ENCODE results near the gene TSPAN4. TPM values are rescaled to one million over a fixed set of nuclear protein-coding genes. Genes with fewer than 3 reads are reported as not detected.

Gene TSPAN4
- total and polyA plus RNA-seq, 4 donors: 16.5 to 38.1 (median 30.4) TPM

GRCh38 chr11:889687-890475, 47.2 kb downstream of the TSPAN4 start:
- Histone ChIP-seq H3K9me3 (ENCODE audit: control insufficient read depth in 4 of 4, low read length in 3 of 4) (no peaks in the 10 kb centered on the region), H3K9ac (ENCODE audit: low read depth in 1 of 2, low read length in 2 of 2) (no peak overlapping the region), H3K4me1 (ENCODE audit: control insufficient read depth in 4 of 4, insufficient read depth in 4 of 4, low read length in 3 of 4) (no peaks in the 10 kb centered on the region), H3K27me3 (ENCODE audit: control insufficient read depth in 4 of 4, insufficient read depth in 4 of 4, low read length in 3 of 4) (no peaks in the 10 kb centered on the region), H3K36me3 (ENCODE audit: control insufficient read depth in 4 of 4, insufficient read depth in 3 of 4, low read depth in 1 of 4, low read length in 3 of 4) (peaks cover 3 to 29% (median 11%) of the 10 kb centered on the region in 4 donors), H3K27ac (ENCODE audit: low read depth in 1 of 2, low read length in 2 of 2) (no peak overlapping the region), H3K4me3 (ENCODE audit: low read depth in 1 of 3, low read length in 3 of 3) (no peak overlapping the region)
- no peak for TF ChIP-seq RXRA (IDR thresholded peaks at IDR 0.05)
- no peak for TF ChIP-seq TAF1 (conservative IDR thresholded peaks at IDR 0.05)
- TF ChIP-seq JUND (IDR thresholded peaks at IDR 0.05): no peak
- TF ChIP-seq, protein P1, sequence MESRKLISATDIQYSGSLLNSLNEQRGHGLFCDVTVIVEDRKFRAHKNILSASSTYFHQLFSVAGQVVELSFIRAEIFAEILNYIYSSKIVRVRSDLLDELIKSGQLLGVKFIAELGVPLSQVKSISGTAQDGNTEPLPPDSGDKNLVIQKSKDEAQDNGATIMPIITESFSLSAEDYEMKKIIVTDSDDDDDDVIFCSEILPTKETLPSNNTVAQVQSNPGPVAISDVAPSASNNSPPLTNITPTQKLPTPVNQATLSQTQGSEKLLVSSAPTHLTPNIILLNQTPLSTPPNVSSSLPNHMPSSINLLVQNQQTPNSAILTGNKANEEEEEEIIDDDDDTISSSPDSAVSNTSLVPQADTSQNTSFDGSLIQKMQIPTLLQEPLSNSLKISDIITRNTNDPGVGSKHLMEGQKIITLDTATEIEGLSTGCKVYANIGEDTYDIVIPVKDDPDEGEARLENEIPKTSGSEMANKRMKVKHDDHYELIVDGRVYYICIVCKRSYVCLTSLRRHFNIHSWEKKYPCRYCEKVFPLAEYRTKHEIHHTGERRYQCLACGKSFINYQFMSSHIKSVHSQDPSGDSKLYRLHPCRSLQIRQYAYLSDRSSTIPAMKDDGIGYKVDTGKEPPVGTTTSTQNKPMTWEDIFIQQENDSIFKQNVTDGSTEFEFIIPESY (IDR thresholded peaks at IDR 0.05): no peak
- TF ChIP-seq HNF4G (IDR thresholded peaks at IDR 0.05): no peak
- no peak for TF ChIP-seq FOXA1 (IDR thresholded peaks at IDR 0.05)
- TF ChIP-seq HNF4A (conservative IDR thresholded peaks at IDR 0.05): no peak
- no peak for TF ChIP-seq SP1 (IDR thresholded peaks at IDR 0.05)
- no peak for TF ChIP-seq CTCF (IDR thresholded peaks at IDR 0.05; ENCODE audit: low read depth, low read length, missing input control)
- no peak for DNase-seq (ENCODE audit: low spot score)
- WGBS: 96% methylated on average over 32 of the region's 32 CpGs

DNA sequence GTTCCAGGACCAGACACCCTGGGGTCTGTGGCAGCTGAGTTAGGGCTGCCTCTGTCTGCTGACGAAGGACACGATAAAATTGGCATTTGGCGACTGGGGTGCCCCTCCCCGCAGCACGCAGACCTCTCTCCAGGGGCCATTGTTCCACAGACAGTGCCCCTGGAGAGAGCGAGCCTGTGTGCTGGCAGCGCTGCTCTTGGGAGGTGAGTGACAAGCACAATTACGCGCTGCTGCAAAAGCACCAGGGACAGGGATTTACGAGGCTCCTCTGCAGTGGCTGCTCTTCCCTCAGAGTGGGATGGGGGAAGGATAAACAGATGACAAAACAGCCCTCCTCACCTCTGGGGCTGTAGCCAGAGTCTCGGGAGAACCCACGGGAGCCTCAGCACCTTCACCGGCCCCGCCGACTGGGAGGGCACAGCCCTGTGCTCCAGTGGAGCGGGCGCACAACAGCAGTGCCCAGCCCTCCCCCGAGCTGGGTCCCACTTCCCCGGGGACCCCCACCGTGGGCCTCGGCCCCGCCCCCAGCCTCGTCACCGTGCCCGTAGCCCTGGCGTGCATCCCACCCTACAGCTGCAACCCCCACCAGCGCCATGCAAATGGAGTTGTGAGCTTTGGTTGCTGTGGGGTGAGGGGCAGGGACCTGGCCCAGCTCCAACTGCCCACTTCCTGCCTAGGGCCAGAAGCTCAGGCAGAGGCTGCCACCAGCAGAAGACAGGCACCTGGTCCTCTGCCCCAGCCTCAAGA, 48.3 kb downstream of the TSPAN4 start:
- peaks cover 3 to 29% (median 9%) of the 10 kb centered on the region in 4 donors for H3K36me3 ChIP-seq (ENCODE audit: control insufficient read depth in 4 of 4, insufficient read depth in 3 of 4, low read depth in 1 of 4, low read length in 3 of 4)
- DNase-seq (ENCODE audit: low spot score): no peak
- no peak for TF ChIP-seq HNF4G (IDR thresholded peaks at IDR 0.05)
- TF ChIP-seq REST (IDR thresholded peaks at IDR 0.05): no peak
- TF ChIP-seq SP1 (IDR thresholded peaks at IDR 0.05): no peak
- TF ChIP-seq JUND (IDR thresholded peaks at IDR 0.05): no peak
- TF ChIP-seq, protein P2, sequence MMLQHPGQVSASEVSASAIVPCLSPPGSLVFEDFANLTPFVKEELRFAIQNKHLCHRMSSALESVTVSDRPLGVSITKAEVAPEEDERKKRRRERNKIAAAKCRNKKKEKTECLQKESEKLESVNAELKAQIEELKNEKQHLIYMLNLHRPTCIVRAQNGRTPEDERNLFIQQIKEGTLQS (IDR thresholded peaks at IDR 0.05): no peak
- TF ChIP-seq NR2F2 (IDR thresholded peaks at IDR 0.05): no peak
- TF ChIP-seq CTCF (IDR thresholded peaks at IDR 0.05; ENCODE audit: low read depth, low read length, missing input control): no peak
- TF ChIP-seq RAD21 (IDR thresholded peaks at IDR 0.05): no peak
- no peak for TF ChIP-seq YY1 (IDR thresholded peaks at IDR 0.05)
- no peak for TF ChIP-seq EGR1 (IDR thresholded peaks at IDR 0.05; ENCODE audit: low read depth in 2 of 2)
- no peak for TF ChIP-seq MAX (IDR thresholded peaks at IDR 0.05)
- TF ChIP-seq, protein P1 (IDR thresholded peaks at IDR 0.05): no peak
- TF ChIP-seq RXRA (IDR thresholded peaks at IDR 0.05): no peak
- TF ChIP-seq HNF4A (conservative IDR thresholded peaks at IDR 0.05): no peak
- no peak for TF ChIP-seq FOXA2 (IDR thresholded peaks at IDR 0.05)
- no peaks in the 10 kb centered on the region for H3K9me3 ChIP-seq (ENCODE audit: control insufficient read depth in 4 of 4, low read length in 3 of 4)
- no peak overlapping the region for H3K9ac ChIP-seq (ENCODE audit: low read depth in 1 of 2, low read length in 2 of 2)
- H3K27ac ChIP-seq (ENCODE audit: low read depth in 1 of 2, low read length in 2 of 2): no peak overlapping the region
- H3K4me1 ChIP-seq (ENCODE audit: control insufficient read depth in 4 of 4, insufficient read depth in 4 of 4, low read length in 3 of 4): no peaks in the 10 kb centered on the region
- no peak overlapping the region for H3K4me3 ChIP-seq (ENCODE audit: low read depth in 1 of 3, low read length in 3 of 3)
- H3K27me3 ChIP-seq (ENCODE audit: control insufficient read depth in 4 of 4, insufficient read depth in 4 of 4, low read length in 3 of 4): no peaks in the 10 kb centered on the region
- 90% methylated on average over 27 of the region's 27 CpGs for WGBS
